HG02763 (cell line): ENCODE measurements around the gene CDCA5.

ENCODE experiments used
- ATAC-seq: cut with Tn5 transposase; IDR thresholded peaks from one replicate; pipeline ENCODE4 v1.9.1; 2021; ENCODE audit warnings: mild to moderate bottlenecking, moderate library complexity; ENCODE audit not compliant: unreplicated experiment

CDCA5 gene

GRCh38 chr11:65083834-65084597, at the start of gene CDCA5, which contains the start of gene ZFPL1:
CDCA5 (minus strand) TSS chr11:65084040; CDS start chr11:65083978, 62 bp downstream.
ZFPL1 (plus strand) TSS chr11:65084222; CDS start chr11:65084699, 477 bp downstream.
- ATAC-seq, result peak; percentile 87

- no peak for ATAC-seq
Measured at GRCh38 chr11:65132988-65133700, 49.3 kb upstream of the CDCA5 start.

- ATAC-seq, result peak; percentile 37
Measured at GRCh38 chr11:65132238-65132987, 48.6 kb upstream of the CDCA5 start.

GRCh38 chr11:65131895-65132237, 48.0 kb upstream of the CDCA5 start:
- ATAC-seq, result no peak

GRCh38 chr11:65131417-65131776, 47.6 kb upstream of the CDCA5 start:
- no peak for ATAC-seq

GRCh38 chr11:65130631-65131416, 47.0 kb upstream of the CDCA5 start:
- ATAC-seq, result no peak

- ATAC-seq, result no peak
Measured at GRCh38 chr11:65129649-65130441, 46.0 kb upstream of the CDCA5 start.

- no peak for ATAC-seq
Measured at GRCh38 chr11:65128182-65129145, 44.6 kb upstream of the CDCA5 start.

- ATAC-seq, result no peak
Measured at GRCh38 chr11:65127473-65128181, 43.8 kb upstream of the CDCA5 start.

- no peak for ATAC-seq
Measured at GRCh38 chr11:65126624-65127274, 42.9 kb upstream of the CDCA5 start.

- ATAC-seq, result no peak
Measured at GRCh38 chr11:65125197-65126056, 41.6 kb upstream of the CDCA5 start.

GRCh38 chr11:65124480-65125196, 40.8 kb upstream of the CDCA5 start:
- no peak for ATAC-seq

GRCh38 chr11:65121865-65122696, 38.2 kb upstream of the CDCA5 start, which contains the start of the genes FAU and MRPL49:
FAU (minus strand) TSS chr11:65122134; CDS start chr11:65121813, 321 bp downstream.
MRPL49 (plus strand) TSS chr11:65122321; CDS start chr11:65122347, 26 bp downstream.
- ATAC-seq, result peak; percentile 65

GRCh38 chr11:65121447-65121864, 37.6 kb upstream of the CDCA5 start:
- ATAC-seq, result no peak

- ATAC-seq, result no peak
Measured at GRCh38 chr11:65120831-65121230, 37.0 kb upstream of the CDCA5 start.
